Measurements from ENCODE around the gene TMEM217. TPM values are rescaled to one million over a fixed set of nuclear protein-coding genes. Genes with fewer than 3 reads are reported as not detected.
"Not testable (repeated sequence)": the region's sequence is repeated elsewhere in the genome, so short reads cannot be mapped to it uniquely, and the experiment has no call there.

The TMEM217 gene
- total RNA-seq, result 13.8 and 15.7 TPM in 2 replicates

GRCh38 chr6:37257634-37258404, at the start of gene TMEM217, which contains the start of gene TBC1D22B:
Gene TMEM217, minus strand, starts transcription at chr6:37258144. Its CDS starts 39,114 bp downstream, at chr6:37219030.
Gene TBC1D22B, plus strand, starts transcription at chr6:37257772. Its CDS starts 146 bp downstream, at chr6:37257918.
- DNase-seq (ENCODE audit: extremely low read depth, low read depth, low spot score), result no peak

GRCh38 chr6:37307484-37307883, 49.5 kb upstream of the TMEM217 start:
- DNase-seq (ENCODE audit: extremely low read depth, low read depth, low spot score), result not testable (repeated sequence)

- DNase-seq (ENCODE audit: extremely low read depth, low read depth, low spot score), result no peak
Measured at GRCh38 chr6:37306624-37307222, 48.8 kb upstream of the TMEM217 start.

GRCh38 chr6:37305841-37306425, 48.0 kb upstream of the TMEM217 start:
- DNase-seq (ENCODE audit: extremely low read depth, low read depth, low spot score), result no peak

- DNase-seq (ENCODE audit: extremely low read depth, low read depth, low spot score), result no peak
Measured at GRCh38 chr6:37304766-37305165, 46.8 kb upstream of the TMEM217 start.

GRCh38 chr6:37303891-37304503, 46.1 kb upstream of the TMEM217 start:
- no peak for DNase-seq (ENCODE audit: extremely low read depth, low read depth, low spot score)

- no peak for DNase-seq (ENCODE audit: extremely low read depth, low read depth, low spot score)
Measured at GRCh38 chr6:37303091-37303660, 45.2 kb upstream of the TMEM217 start.

- DNase-seq (ENCODE audit: extremely low read depth, low read depth, low spot score), result no peak
Measured at GRCh38 chr6:37302086-37302686, 44.2 kb upstream of the TMEM217 start.

- no peak for DNase-seq (ENCODE audit: extremely low read depth, low read depth, low spot score)
Measured at GRCh38 chr6:37299990-37300389, 42.0 kb upstream of the TMEM217 start.

- no peak for DNase-seq (ENCODE audit: extremely low read depth, low read depth, low spot score)
Measured at GRCh38 chr6:37298958-37299357, 41.0 kb upstream of the TMEM217 start.

- DNase-seq (ENCODE audit: extremely low read depth, low read depth, low spot score), result not testable (repeated sequence)
Measured at GRCh38 chr6:37297637-37298036, 39.7 kb upstream of the TMEM217 start.

- no peak for DNase-seq (ENCODE audit: extremely low read depth, low read depth, low spot score)
Measured at GRCh38 chr6:37293426-37293825, 35.5 kb upstream of the TMEM217 start.

- no peak for DNase-seq (ENCODE audit: extremely low read depth, low read depth, low spot score)
Measured at GRCh38 chr6:37289931-37290330, 32.0 kb upstream of the TMEM217 start.

GRCh38 chr6:37288247-37288646, 30.3 kb upstream of the TMEM217 start:
- DNase-seq (ENCODE audit: extremely low read depth, low read depth, low spot score), result no peak

GRCh38 chr6:37287519-37288157, 29.7 kb upstream of the TMEM217 start:
- no peak for DNase-seq (ENCODE audit: extremely low read depth, low read depth, low spot score)

- no peak for DNase-seq (ENCODE audit: extremely low read depth, low read depth, low spot score)
Measured at GRCh38 chr6:37285861-37286311, 27.9 kb upstream of the TMEM217 start.

GRCh38 chr6:37284781-37285180, 26.8 kb upstream of the TMEM217 start:
- DNase-seq (ENCODE audit: extremely low read depth, low read depth, low spot score), result no peak

GRCh38 chr6:37283671-37284151, 25.8 kb upstream of the TMEM217 start:
- DNase-seq (ENCODE audit: extremely low read depth, low read depth, low spot score), result no peak

- DNase-seq (ENCODE audit: extremely low read depth, low read depth, low spot score), result no peak
Measured at GRCh38 chr6:37283268-37283667, 25.3 kb upstream of the TMEM217 start.

- no peak for DNase-seq (ENCODE audit: extremely low read depth, low read depth, low spot score)
Measured at GRCh38 chr6:37282371-37282770, 24.4 kb upstream of the TMEM217 start.

Measured in glomerular endothelial cell (primary cell).